ENCODE results near the gene DONSON.
"Not testable (repeated sequence)": the region's sequence is repeated elsewhere in the genome, so short reads cannot be mapped to it uniquely, and the experiment has no call there.

The DONSON gene

GRCh38 chr21:33578959-33579542 is 9.4 kb downstream of the DONSON start:
- peaks cover 10% of the 10 kb centered on the region; the same call in 1 of the 2 replicates for H3K79me2 ChIP-seq (ENCODE audit: insufficient read depth, low read length)
- no peak overlapping the region for H3K4me3 ChIP-seq (ENCODE audit: low read depth in 1 of 2, low read length in 2 of 2)
- no peak overlapping the region for H3K9ac ChIP-seq (ENCODE audit: low read depth, low read length)
- no peak for DNase-seq
- ATAC-seq (ENCODE audit: insufficient read depth, low read depth), result peak; percentile 52
- H3K4me1 ChIP-seq (ENCODE audit: insufficient read depth, low read length), result no peaks in the 10 kb centered on the region
- no peak overlapping the region for H3K4me2 ChIP-seq (ENCODE audit: insufficient read depth, low read length)
- H3K27ac ChIP-seq (ENCODE audit: low read length), result no peak overlapping the region
- H3K36me3 ChIP-seq (ENCODE audit: insufficient read depth, low read length), result peaks cover 76% of the 10 kb centered on the region
- no peaks in the 10 kb centered on the region for H3K27me3 ChIP-seq (ENCODE audit: insufficient read depth, low read length, poor library complexity)
- no peaks in the 10 kb centered on the region for H3K9me3 ChIP-seq (ENCODE audit: insufficient read depth, low read length, severe bottlenecking)
- TF ChIP-seq CTCF (IDR thresholded peaks at IDR 0.05; ENCODE audit: borderline replicate concordance, extremely low read depth, low read length, poor library complexity, severe bottlenecking) (no peak), EZH2 (IDR thresholded peaks at IDR 0.05; ENCODE audit: borderline replicate concordance, low read depth, low read length, severe bottlenecking) (no peak)
- no peak overlapping the region for H2AFZ ChIP-seq (ENCODE audit: low read depth, low read length)
- no peaks in the 10 kb centered on the region; the same call in 1 of the 2 replicates for H4K20me1 ChIP-seq (ENCODE audit: insufficient read depth, low read length)

DNA sequence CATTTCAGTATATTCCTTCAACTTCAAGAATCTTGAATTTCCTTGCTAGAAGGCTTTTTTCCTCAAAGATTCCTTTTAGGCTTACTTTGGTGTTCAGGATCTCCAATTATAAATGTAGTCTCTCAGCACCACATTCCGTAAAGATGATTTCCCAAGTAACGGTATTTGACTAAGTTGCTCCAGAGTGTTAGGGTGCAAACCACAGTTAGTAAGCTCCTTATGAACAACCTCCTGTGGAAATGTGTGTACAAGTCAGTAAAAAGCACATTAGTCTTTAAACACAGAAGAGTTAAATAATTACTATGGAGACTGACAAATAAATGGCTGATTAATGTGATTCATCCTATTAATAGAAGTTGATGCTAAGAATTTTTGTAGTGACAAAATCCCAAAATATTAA is 10.3 kb downstream of the DONSON start:
- H3K9ac ChIP-seq (ENCODE audit: low read depth, low read length), result no peak overlapping the region
- H3K27ac ChIP-seq (ENCODE audit: low read length), result no peak overlapping the region
- ATAC-seq (ENCODE audit: insufficient read depth, low read depth), result no peak
- H3K4me3 ChIP-seq (ENCODE audit: low read depth in 1 of 2, low read length in 2 of 2), result no peak overlapping the region
- peaks cover 2% of the 10 kb centered on the region; the same call in 1 of the 2 replicates for H4K20me1 ChIP-seq (ENCODE audit: insufficient read depth, low read length)
- H3K27me3 ChIP-seq (ENCODE audit: insufficient read depth, low read length, poor library complexity), result no peaks in the 10 kb centered on the region
- TF ChIP-seq EZH2 (IDR thresholded peaks at IDR 0.05; ENCODE audit: borderline replicate concordance, low read depth, low read length, severe bottlenecking) (no peak), CTCF (IDR thresholded peaks at IDR 0.05; ENCODE audit: borderline replicate concordance, extremely low read depth, low read length, poor library complexity, severe bottlenecking) (no peak)
- no peak overlapping the region for H2AFZ ChIP-seq (ENCODE audit: low read depth, low read length)
- H3K36me3 ChIP-seq (ENCODE audit: insufficient read depth, low read length), result peaks cover 79% of the 10 kb centered on the region
- no peaks in the 10 kb centered on the region for H3K9me3 ChIP-seq (ENCODE audit: insufficient read depth, low read length, severe bottlenecking)
- no peak overlapping the region for H3K4me2 ChIP-seq (ENCODE audit: insufficient read depth, low read length)
- H3K79me2 ChIP-seq (ENCODE audit: insufficient read depth, low read length), result peaks cover 8% of the 10 kb centered on the region; the same call in 1 of the 2 replicates
- H3K4me1 ChIP-seq (ENCODE audit: insufficient read depth, low read length), result no peaks in the 10 kb centered on the region
- no peak for DNase-seq

GRCh38 chr21:33576741-33577141 is 11.7 kb downstream of the DONSON start:
- not testable (repeated sequence) for H4K20me1 ChIP-seq (ENCODE audit: insufficient read depth, low read length); H3K4me3 ChIP-seq (ENCODE audit: low read depth in 1 of 2, low read length in 2 of 2); H3K27ac ChIP-seq (ENCODE audit: low read length); H3K9ac ChIP-seq (ENCODE audit: low read depth, low read length); H3K4me1 ChIP-seq (ENCODE audit: insufficient read depth, low read length); H3K27me3 ChIP-seq (ENCODE audit: insufficient read depth, low read length, poor library complexity); H3K4me2 ChIP-seq (ENCODE audit: insufficient read depth, low read length); DNase-seq; H2AFZ ChIP-seq (ENCODE audit: low read depth, low read length); H3K9me3 ChIP-seq (ENCODE audit: insufficient read depth, low read length, severe bottlenecking)
- Histone ChIP-seq H3K79me2 (ENCODE audit: insufficient read depth, low read length) (peaks cover 16% of the 10 kb centered on the region), H3K36me3 (ENCODE audit: insufficient read depth, low read length) (peaks cover 81% of the 10 kb centered on the region)
- 0 out of 3 replicates have a peak, but pooled peaks have one; percentile 6 for ATAC-seq (ENCODE audit: insufficient read depth, low read depth)

- Histone ChIP-seq H3K36me3 (ENCODE audit: insufficient read depth, low read length) (peaks cover 97% of the 10 kb centered on the region), H3K4me1 (ENCODE audit: insufficient read depth, low read length) (no peaks in the 10 kb centered on the region)
- no peak for ATAC-seq (ENCODE audit: insufficient read depth, low read depth)
Measured at GRCh38 chr21:33572350-33572749, 16.1 kb downstream of the DONSON start.

More at GRCh38 chr21:33572350-33572749, 16.1 kb downstream of the DONSON start:
- no peak for TF ChIP-seq CTCF (IDR thresholded peaks at IDR 0.05; ENCODE audit: borderline replicate concordance, extremely low read depth, low read length, poor library complexity, severe bottlenecking)
- TF ChIP-seq EZH2 (IDR thresholded peaks at IDR 0.05; ENCODE audit: borderline replicate concordance, low read depth, low read length, severe bottlenecking), result no peak
- no peaks in the 10 kb centered on the region for H3K27me3 ChIP-seq (ENCODE audit: insufficient read depth, low read length, poor library complexity)
- peaks cover 36% of the 10 kb centered on the region for H3K79me2 ChIP-seq (ENCODE audit: insufficient read depth, low read length)
- H3K9ac ChIP-seq (ENCODE audit: low read depth, low read length), result no peak overlapping the region
- H3K9me3 ChIP-seq (ENCODE audit: insufficient read depth, low read length, severe bottlenecking), result no peaks in the 10 kb centered on the region
- H3K4me3 ChIP-seq (ENCODE audit: low read depth in 1 of 2, low read length in 2 of 2), result no peak overlapping the region
- no peak for DNase-seq
- H3K4me2 ChIP-seq (ENCODE audit: insufficient read depth, low read length), result no peak overlapping the region
- H4K20me1 ChIP-seq (ENCODE audit: insufficient read depth, low read length), result peaks cover 22% of the 10 kb centered on the region; the same call in 1 of the 2 replicates
- H2AFZ ChIP-seq (ENCODE audit: low read depth, low read length), result no peak overlapping the region
- no peak overlapping the region for H3K27ac ChIP-seq (ENCODE audit: low read length)

Data from DND-41 (cell line).